SK-N-SH treated with all-trans-retinoic acid at 6 μM for 48 hours (cell line): Measurements from ENCODE around the gene CHAC1.

Source experiments
- ATAC-seq: fragments of 200-7000 bp; cut with Tn5 transposase; 3 replicates; pipeline ENCODE4 v1.9.1; 2020; ENCODE audit warnings: mild to moderate bottlenecking, moderate library complexity
- ARNTL ChIP-seq: fragments of 450-650 bp; formaldehyde crosslinking; IDR thresholded peaks from 2 replicates; pipeline ENCODE4 v1.5.0; 2020; ENCODE audit warnings: low read depth, mild to moderate bottlenecking, moderate library complexity, borderline replicate concordance
- BACH2 ChIP-seq: fragments of 250-450 bp; sonication (Bioruptor Pico); IDR thresholded peaks from 2 replicates; pipeline ENCODE4 v1.9.0; 2021; ENCODE audit warnings: mild to moderate bottlenecking, borderline replicate concordance
- CSDC2 ChIP-seq: fragments of 250-450 bp; sonication (Bioruptor Pico); IDR thresholded peaks from 2 replicates; pipeline ENCODE4 v1.5.0; 2020; ENCODE audit warnings: mild to moderate bottlenecking, moderate library complexity
- ESRRG ChIP-seq: fragments of 250-450 bp; sonication (Bioruptor Pico); IDR thresholded peaks from 2 replicates; pipeline ENCODE4 v1.6.1; 2021; ENCODE audit warnings: mild to moderate bottlenecking
- GLIS3 ChIP-seq: fragments of 250-450 bp; sonication (Bioruptor Pico); IDR thresholded peaks from 2 replicates; pipeline ENCODE4 v1.5.0; 2020; ENCODE audit warnings: mild to moderate bottlenecking, moderate library complexity
- ISL1 ChIP-seq: fragments of 250-450 bp; sonication (Bioruptor Pico); IDR thresholded peaks from 2 replicates; pipeline ENCODE4 v2.1.2; 2022; ENCODE audit warnings: mild to moderate bottlenecking, moderate library complexity
- OSR1 ChIP-seq: fragments of 250-450 bp; sonication (Bioruptor Pico); IDR thresholded peaks from 2 replicates; pipeline ENCODE4 v1.8.0; 2022; ENCODE audit warnings: moderate library complexity, mild to moderate bottlenecking, inconsistent platforms
- PPARA ChIP-seq: fragments of 250-450 bp; sonication (Bioruptor Pico); IDR thresholded peaks from 2 replicates; pipeline ENCODE4 v1.5.0; 2020; ENCODE audit warnings: mild to moderate bottlenecking, borderline replicate concordance
- RARB ChIP-seq: fragments of 250-450 bp; sonication (Bioruptor Pico); IDR thresholded peaks from 2 replicates; pipeline ENCODE4 v1.8.0; 2021; ENCODE audit warnings: mild to moderate bottlenecking, moderate library complexity
- SNAI2 ChIP-seq: fragments of 250-450 bp; sonication (Bioruptor Pico); IDR thresholded peaks from 2 replicates; pipeline ENCODE4 v1.5.0; 2020; ENCODE audit warnings: mild to moderate bottlenecking, moderate library complexity
- TCF4 ChIP-seq: fragments of 250-450 bp; sonication (Bioruptor Pico); IDR thresholded peaks from 2 replicates; pipeline ENCODE4 v1.8.0; 2021; ENCODE audit warnings: mild to moderate bottlenecking, moderate library complexity, borderline replicate concordance
- TOX ChIP-seq: fragments of 250-450 bp; sonication (Bioruptor Pico); IDR thresholded peaks from 2 replicates; pipeline ENCODE4 v1.8.0; 2021; ENCODE audit warnings: mild to moderate bottlenecking, moderate library complexity, borderline replicate concordance
- ZC3H10 ChIP-seq: fragments of 250-450 bp; sonication (Bioruptor Pico); IDR thresholded peaks from 2 replicates; pipeline ENCODE4 v1.5.1; 2021; ENCODE audit warnings: mild to moderate bottlenecking, moderate library complexity
- ZFP3 ChIP-seq: fragments of 250-450 bp; sonication (Bioruptor Pico); IDR thresholded peaks from 2 replicates; pipeline ENCODE4 v1.5.0; 2020; ENCODE audit warnings: mild to moderate bottlenecking, moderate library complexity
- ZFP30 ChIP-seq: fragments of 450-650 bp; formaldehyde crosslinking; IDR thresholded peaks from 2 replicates; pipeline ENCODE4 v1.5.0; 2022; ENCODE audit warnings: mild to moderate bottlenecking, moderate library complexity
- ZNF565 ChIP-seq: fragments of 450-650 bp; formaldehyde crosslinking; conservative IDR thresholded peaks from 2 replicates; pipeline ENCODE4 v1.5.0; 2020; ENCODE audit warnings: low read depth, mild to moderate bottlenecking, moderate library complexity
- ZNF70 ChIP-seq: fragments of 450-650 bp; formaldehyde crosslinking; IDR thresholded peaks from 2 replicates; pipeline ENCODE4 v1.5.0; 2020; ENCODE audit warnings: mild to moderate bottlenecking, moderate library complexity
- ZNF8 ChIP-seq: fragments of 450-650 bp; formaldehyde crosslinking; IDR thresholded peaks from 2 replicates; pipeline ENCODE4 v1.5.0; 2020; ENCODE audit warnings: mild to moderate bottlenecking, moderate library complexity
- TF ChIP-seq, protein P1 (sequence below): fragments of 250-450 bp; sonication (Bioruptor Pico); IDR thresholded peaks from 2 replicates; pipeline ENCODE4 v1.8.0; 2021; ENCODE audit warnings: low read depth, mild to moderate bottlenecking, moderate library complexity, borderline replicate concordance
- TF ChIP-seq, protein P2 (sequence below): fragments of 250-450 bp; sonication (Bioruptor Pico); IDR thresholded peaks from 2 replicates; pipeline ENCODE4 v1.8.0; 2020; ENCODE audit warnings: mild to moderate bottlenecking, moderate library complexity, borderline replicate concordance
- TF ChIP-seq, protein P3 (sequence below): fragments of 250-450 bp; sonication (Bioruptor Pico); IDR thresholded peaks from 2 replicates; pipeline ENCODE4 v1.5.1; 2021; ENCODE audit warnings: mild to moderate bottlenecking, moderate library complexity
- TF ChIP-seq, protein P4 (sequence below): fragments of 250-450 bp; sonication (Bioruptor Pico); IDR thresholded peaks from 2 replicates; pipeline ENCODE4 v1.5.0; 2020; ENCODE audit warnings: mild to moderate bottlenecking, moderate library complexity

Gene CHAC1

DNA sequence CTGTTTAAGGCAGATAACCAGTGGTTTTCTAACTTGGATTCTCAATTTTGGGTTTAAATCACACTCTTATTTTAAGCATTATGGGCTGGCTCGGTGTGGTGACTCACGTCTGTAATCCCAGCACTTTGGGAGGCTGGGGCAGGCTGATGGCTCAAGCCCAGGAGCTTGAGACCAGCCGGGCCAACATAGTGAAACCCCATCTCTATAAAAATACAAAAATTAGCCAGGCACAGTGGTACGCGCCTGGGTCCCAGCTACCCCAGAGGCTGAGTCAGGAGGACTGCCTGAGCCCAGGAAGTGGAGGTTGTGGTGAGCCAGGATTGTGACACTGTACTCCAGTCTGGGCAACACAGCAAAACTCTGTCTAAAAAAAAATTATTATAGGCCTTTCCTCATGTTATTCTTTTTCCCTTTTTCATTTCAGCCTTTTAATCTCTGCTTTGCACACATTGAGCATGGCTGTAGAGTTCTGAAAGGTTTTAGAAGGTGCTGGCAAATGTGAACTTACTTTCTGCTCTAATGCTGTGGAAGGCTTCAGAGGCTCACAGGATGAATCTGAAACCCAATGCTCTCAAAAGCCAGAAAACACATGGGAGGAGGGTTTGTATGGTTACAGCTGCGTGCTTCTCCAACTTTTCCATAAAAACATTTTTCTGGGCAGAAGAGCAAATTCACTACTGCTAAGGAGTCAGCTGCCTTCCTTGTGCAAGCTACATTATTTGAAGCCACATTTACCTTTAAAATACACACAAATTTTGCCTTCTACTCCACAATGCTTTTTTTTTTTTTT is 32.5 kb downstream of the CHAC1 start:
- peak; percentile 46 for ATAC-seq
- no peak for TF ChIP-seq RARB (CRISPR knock-in tag)
- TF ChIP-seq ZNF70 (CRISPR knock-in tag): no peak
- TF ChIP-seq, protein P1, sequence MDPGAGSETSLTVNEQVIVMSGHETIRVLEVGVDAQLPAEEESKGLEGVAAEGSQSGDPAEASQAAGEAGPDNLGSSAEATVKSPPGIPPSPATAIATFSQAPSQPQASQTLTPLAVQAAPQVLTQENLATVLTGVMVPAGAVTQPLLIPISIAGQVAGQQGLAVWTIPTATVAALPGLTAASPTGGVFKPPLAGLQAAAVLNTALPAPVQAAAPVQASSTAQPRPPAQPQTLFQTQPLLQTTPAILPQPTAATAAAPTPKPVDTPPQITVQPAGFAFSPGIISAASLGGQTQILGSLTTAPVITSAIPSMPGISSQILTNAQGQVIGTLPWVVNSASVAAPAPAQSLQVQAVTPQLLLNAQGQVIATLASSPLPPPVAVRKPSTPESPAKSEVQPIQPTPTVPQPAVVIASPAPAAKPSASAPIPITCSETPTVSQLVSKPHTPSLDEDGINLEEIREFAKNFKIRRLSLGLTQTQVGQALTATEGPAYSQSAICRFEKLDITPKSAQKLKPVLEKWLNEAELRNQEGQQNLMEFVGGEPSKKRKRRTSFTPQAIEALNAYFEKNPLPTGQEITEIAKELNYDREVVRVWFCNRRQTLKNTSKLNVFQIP (CRISPR knock-in tag): no peak
- TF ChIP-seq, all 23 proteins: peak for 0

DNA sequence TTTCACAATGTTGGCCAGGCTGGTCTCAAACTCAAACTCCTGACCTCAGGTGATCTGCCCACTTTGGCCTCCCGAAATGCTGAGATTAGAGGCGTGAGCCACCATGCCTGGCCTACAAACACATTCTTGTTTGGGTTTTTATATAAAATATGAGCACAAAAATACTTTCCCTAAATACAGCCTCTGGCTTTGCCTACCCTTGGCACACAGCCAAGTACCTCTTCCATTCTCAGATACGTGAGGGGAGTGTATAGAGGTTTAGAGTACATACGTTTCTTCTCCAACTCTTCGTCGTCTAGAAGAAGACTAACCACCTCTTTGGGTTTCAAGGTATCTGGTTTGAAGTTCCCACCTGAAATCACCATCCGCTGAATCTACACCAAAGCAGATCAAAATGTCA is 33.5 kb downstream of the CHAC1 start:
- ATAC-seq: no peak
- TF ChIP-seq GLIS3 (CRISPR knock-in tag): no peak
- no peak for TF ChIP-seq ESRRG
- TF ChIP-seq ZNF70 (CRISPR knock-in tag): no peak
- no peak for TF ChIP-seq ZFP3 (CRISPR knock-in tag)
- no peak for TF ChIP-seq PPARA
- TF ChIP-seq ARNTL (CRISPR knock-in tag): no peak
- no peak for TF ChIP-seq BACH2 (CRISPR knock-in tag)
- no peak for TF ChIP-seq ZC3H10 (CRISPR knock-in tag)
- TF ChIP-seq ZNF8: no peak
- TF ChIP-seq OSR1 (CRISPR knock-in tag): no peak
- TF ChIP-seq CSDC2 (CRISPR knock-in tag): no peak
- TF ChIP-seq ZNF565: no peak
- TF ChIP-seq ISL1 (CRISPR knock-in tag): no peak
- TF ChIP-seq, all 23 proteins: peak for 0

DNA sequence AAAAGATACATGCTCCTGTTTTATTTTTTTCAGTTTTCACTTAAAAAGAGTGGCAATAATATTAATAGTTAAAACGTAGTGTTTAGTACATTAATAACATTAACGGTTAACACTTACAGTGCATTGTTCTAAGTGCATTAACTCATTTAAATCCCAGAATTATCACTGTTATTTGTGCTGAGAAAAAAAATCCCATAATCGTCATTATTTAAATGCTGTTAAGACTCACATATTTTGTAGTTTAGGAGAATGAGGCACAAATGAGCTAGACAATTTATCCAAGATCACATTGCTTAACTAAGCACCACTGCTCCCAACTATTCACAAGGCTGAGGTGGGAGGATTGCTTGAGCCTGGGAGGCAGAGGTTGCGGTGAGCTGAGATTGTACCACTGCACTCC is 34.9 kb downstream of the CHAC1 start:
- no peak for TF ChIP-seq ZNF8
- TF ChIP-seq, protein P2, sequence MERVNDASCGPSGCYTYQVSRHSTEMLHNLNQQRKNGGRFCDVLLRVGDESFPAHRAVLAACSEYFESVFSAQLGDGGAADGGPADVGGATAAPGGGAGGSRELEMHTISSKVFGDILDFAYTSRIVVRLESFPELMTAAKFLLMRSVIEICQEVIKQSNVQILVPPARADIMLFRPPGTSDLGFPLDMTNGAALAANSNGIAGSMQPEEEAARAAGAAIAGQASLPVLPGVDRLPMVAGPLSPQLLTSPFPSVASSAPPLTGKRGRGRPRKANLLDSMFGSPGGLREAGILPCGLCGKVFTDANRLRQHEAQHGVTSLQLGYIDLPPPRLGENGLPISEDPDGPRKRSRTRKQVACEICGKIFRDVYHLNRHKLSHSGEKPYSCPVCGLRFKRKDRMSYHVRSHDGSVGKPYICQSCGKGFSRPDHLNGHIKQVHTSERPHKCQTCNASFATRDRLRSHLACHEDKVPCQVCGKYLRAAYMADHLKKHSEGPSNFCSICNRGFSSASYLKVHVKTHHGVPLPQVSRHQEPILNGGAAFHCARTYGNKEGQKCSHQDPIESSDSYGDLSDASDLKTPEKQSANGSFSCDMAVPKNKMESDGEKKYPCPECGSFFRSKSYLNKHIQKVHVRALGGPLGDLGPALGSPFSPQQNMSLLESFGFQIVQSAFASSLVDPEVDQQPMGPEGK (CRISPR knock-in tag): no peak
- no peak for TF ChIP-seq OSR1 (CRISPR knock-in tag)
- TF ChIP-seq ZFP3 (CRISPR knock-in tag): no peak
- no peak for TF ChIP-seq TOX (CRISPR knock-in tag)
- TF ChIP-seq CSDC2 (CRISPR knock-in tag): no peak
- no peak for TF ChIP-seq SNAI2 (CRISPR knock-in tag)
- TF ChIP-seq ARNTL (CRISPR knock-in tag): no peak
- ATAC-seq: no peak

DNA sequence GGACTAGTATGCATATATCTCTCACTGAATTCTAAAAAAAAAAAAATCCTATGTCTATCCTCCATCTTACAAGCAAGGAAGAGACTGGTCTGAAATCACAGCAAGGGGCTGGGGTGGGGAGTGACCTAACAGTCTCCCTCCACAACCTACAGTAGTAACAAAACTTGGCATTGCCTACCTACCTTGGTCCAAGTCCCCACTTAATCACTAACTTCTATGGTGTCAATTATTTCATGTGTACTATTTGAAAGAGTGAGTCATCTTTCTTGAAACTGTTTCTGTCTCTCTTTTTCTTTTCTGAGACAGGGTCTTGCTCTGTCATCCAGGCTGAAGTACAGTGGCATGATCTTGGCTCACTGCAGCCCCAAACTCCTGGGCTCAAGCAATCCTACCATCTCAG is 36.8 kb downstream of the CHAC1 start:
- ATAC-seq: no peak
- TF ChIP-seq OSR1 (CRISPR knock-in tag) (no peak), GLIS3 (CRISPR knock-in tag) (no peak), SNAI2 (CRISPR knock-in tag) (no peak), TCF4 (CRISPR knock-in tag) (no peak), ZC3H10 (CRISPR knock-in tag) (no peak), ZNF565 (no peak), BACH2 (CRISPR knock-in tag) (no peak), RARB (CRISPR knock-in tag) (no peak), ZFP30 (no peak), PPARA (no peak), CSDC2 (CRISPR knock-in tag) (no peak), ISL1 (CRISPR knock-in tag) (no peak)
- TF ChIP-seq, protein P3, sequence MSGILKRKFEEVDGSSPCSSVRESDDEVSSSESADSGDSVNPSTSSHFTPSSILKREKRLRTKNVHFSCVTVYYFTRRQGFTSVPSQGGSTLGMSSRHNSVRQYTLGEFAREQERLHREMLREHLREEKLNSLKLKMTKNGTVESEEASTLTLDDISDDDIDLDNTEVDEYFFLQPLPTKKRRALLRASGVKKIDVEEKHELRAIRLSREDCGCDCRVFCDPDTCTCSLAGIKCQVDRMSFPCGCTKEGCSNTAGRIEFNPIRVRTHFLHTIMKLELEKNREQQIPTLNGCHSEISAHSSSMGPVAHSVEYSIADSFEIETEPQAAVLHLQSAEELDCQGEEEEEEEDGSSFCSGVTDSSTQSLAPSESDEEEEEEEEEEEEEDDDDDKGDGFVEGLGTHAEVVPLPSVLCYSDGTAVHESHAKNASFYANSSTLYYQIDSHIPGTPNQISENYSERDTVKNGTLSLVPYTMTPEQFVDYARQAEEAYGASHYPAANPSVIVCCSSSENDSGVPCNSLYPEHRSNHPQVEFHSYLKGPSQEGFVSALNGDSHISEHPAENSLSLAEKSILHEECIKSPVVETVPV (CRISPR knock-in tag): no peak
- TF ChIP-seq, protein P4, sequence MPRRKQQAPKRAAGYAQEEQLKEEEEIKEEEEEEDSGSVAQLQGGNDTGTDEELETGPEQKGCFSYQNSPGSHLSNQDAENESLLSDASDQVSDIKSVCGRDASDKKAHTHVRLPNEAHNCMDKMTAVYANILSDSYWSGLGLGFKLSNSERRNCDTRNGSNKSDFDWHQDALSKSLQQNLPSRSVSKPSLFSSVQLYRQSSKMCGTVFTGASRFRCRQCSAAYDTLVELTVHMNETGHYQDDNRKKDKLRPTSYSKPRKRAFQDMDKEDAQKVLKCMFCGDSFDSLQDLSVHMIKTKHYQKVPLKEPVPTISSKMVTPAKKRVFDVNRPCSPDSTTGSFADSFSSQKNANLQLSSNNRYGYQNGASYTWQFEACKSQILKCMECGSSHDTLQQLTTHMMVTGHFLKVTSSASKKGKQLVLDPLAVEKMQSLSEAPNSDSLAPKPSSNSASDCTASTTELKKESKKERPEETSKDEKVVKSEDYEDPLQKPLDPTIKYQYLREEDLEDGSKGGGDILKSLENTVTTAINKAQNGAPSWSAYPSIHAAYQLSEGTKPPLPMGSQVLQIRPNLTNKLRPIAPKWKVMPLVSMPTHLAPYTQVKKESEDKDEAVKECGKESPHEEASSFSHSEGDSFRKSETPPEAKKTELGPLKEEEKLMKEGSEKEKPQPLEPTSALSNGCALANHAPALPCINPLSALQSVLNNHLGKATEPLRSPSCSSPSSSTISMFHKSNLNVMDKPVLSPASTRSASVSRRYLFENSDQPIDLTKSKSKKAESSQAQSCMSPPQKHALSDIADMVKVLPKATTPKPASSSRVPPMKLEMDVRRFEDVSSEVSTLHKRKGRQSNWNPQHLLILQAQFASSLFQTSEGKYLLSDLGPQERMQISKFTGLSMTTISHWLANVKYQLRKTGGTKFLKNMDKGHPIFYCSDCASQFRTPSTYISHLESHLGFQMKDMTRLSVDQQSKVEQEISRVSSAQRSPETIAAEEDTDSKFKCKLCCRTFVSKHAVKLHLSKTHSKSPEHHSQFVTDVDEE (CRISPR knock-in tag): no peak
- TF ChIP-seq, protein P2 (CRISPR knock-in tag): no peak
- TF ChIP-seq, all 23 proteins: peak for 0
